ENCODE data around the gene C2CD4C. TPM values are rescaled to one million over a fixed set of nuclear protein-coding genes. Genes with fewer than 3 reads are reported as not detected.

Gene C2CD4C
- total RNA-seq, 4 donors from 2014 or later, result 0.21 to 2.7 (median 1.5) TPM

- peaks cover 0 to 3% (median 0%) of the 10 kb centered on the region in 4 donors for H3K4me1 ChIP-seq
- no peak overlapping the region for H3K4me3 ChIP-seq
- H3K27me3 ChIP-seq, result peaks cover 0 to 15% of the 10 kb centered on the region in 2 donors
- no peak overlapping the region for H3K27ac ChIP-seq
- no peaks in the 10 kb centered on the region for H3K9me3 ChIP-seq
- no peak for DNase-seq (ENCODE audit: low spot score in 2 of 2)
- 87 to 92% methylated on average over 9 of the region's 14 CpGs for WGBS, 2 donors
- TF ChIP-seq EP300 (IDR thresholded peaks at IDR 0.05) (no peak), CTCF (IDR thresholded peaks at IDR 0.05) (no peak)
- H3K36me3 ChIP-seq, result peaks cover 0 to 7% (median 0%) of the 10 kb centered on the region in 3 donors
Measured at GRCh38 chr19:416416-416815, 7.5 kb upstream of the C2CD4C start.

GRCh38 chr19:415292-415691 is 6.3 kb upstream of the C2CD4C start:
- H3K9me3 ChIP-seq, result no peaks in the 10 kb centered on the region
- WGBS, 2 donors, result 95% methylated on average over 1 of the region's 1 CpG
- peaks cover 0 to 4% (median 0%) of the 10 kb centered on the region in 4 donors for H3K4me1 ChIP-seq
- no peak overlapping the region for H3K27ac ChIP-seq
- H3K36me3 ChIP-seq, result peaks cover 0 to 7% (median 0%) of the 10 kb centered on the region in 3 donors
- H3K4me3 ChIP-seq, result no peak overlapping the region
- TF ChIP-seq POLR2A (IDR thresholded peaks at IDR 0.05), result no peak
- no peak for TF ChIP-seq EP300 (IDR thresholded peaks at IDR 0.05)
- TF ChIP-seq CTCF (IDR thresholded peaks at IDR 0.05), result no peak
- no peak for DNase-seq (ENCODE audit: low spot score in 2 of 2)
- H3K27me3 ChIP-seq, result peaks cover 0 to 22% of the 10 kb centered on the region in 2 donors

GRCh38 chr19:413756-414420 is 4.9 kb upstream of the C2CD4C start:
- WGBS, 2 donors, result 67 to 71% methylated on average over 15 of the region's 15 CpGs

GRCh38 chr19:412356-413355 is 3.7 kb upstream of the C2CD4C start:
- DNase-seq (ENCODE audit: low spot score in 2 of 2), result no peak
- peaks cover 0 to 7% (median 0%) of the 10 kb centered on the region in 3 donors for H3K36me3 ChIP-seq
- TF ChIP-seq EP300 (IDR thresholded peaks at IDR 0.05), result no peak
- TF ChIP-seq CTCF (IDR thresholded peaks at IDR 0.05), result no peak
- no peak for TF ChIP-seq POLR2A (IDR thresholded peaks at IDR 0.05)
- H3K9me3 ChIP-seq, result no peaks in the 10 kb centered on the region
- peaks cover 0 to 25% (median 12%) of the 10 kb centered on the region in 4 donors for H3K4me1 ChIP-seq
- 51 to 56% methylated on average over 26 to 27 of the region's 36 CpGs for WGBS, 2 donors
- H3K27ac ChIP-seq, result no peak overlapping the region
- peaks cover 0 to 47% of the 10 kb centered on the region in 2 donors for H3K27me3 ChIP-seq
- H3K4me3 ChIP-seq, result no peak overlapping the region

More at GRCh38 chr19:413756-414420, 4.9 kb upstream of the C2CD4C start:
- Histone ChIP-seq H3K9me3 (no peaks in the 10 kb centered on the region), H3K27me3 (peaks cover 0 to 34% of the 10 kb centered on the region in 2 donors), H3K27ac (no peak overlapping the region), H3K4me3 (no peak overlapping the region), H3K4me1 (peaks cover 0 to 14% (median 6%) of the 10 kb centered on the region in 4 donors), H3K36me3 (peaks cover 0 to 7% (median 0%) of the 10 kb centered on the region in 3 donors)
- no peak for DNase-seq (ENCODE audit: low spot score in 2 of 2)
- TF ChIP-seq CTCF (IDR thresholded peaks at IDR 0.05) (no peak), POLR2A (IDR thresholded peaks at IDR 0.05) (no peak), EP300 (IDR thresholded peaks at IDR 0.05) (no peak)

Data from tibial nerve (tissue), 4 donors.